Endothelial cell of umbilical vein (primary cell): Measurements from ENCODE around the gene MSMB. TPM values are rescaled to one million over a fixed set of nuclear protein-coding genes. Genes with fewer than 3 reads are reported as not detected.

Experiments used
- BruUV-seq: library from RNA; stranded (reverse); fragments of 400-500 nt; replicated peaks from 2 replicates; lab custom pipeline; 2021; lab: Mats Ljungman, UMichigan
- CTCF ChIA-PET: fragments of 300-600, 350-600 bp; sonication (Branson Sonifier 250); formaldehyde crosslinking; loops from one replicate; lab custom pipeline; 2021; ENCODE audit warnings: antibody characterized with exemption, inconsistent platforms; lab: Charles Lee
- POLR2A ChIA-PET: fragments of 300-600, 350-600 bp; sonication (Branson Sonifier 250); formaldehyde crosslinking; loops from one replicate; lab custom pipeline; 2021; ENCODE audit warnings: antibody characterized with exemption, inconsistent platforms; lab: Charles Lee
- DNase-seq: peaks from one replicate; pipeline ENCODE4 v3.0.0-alpha.2; 2011; ENCODE audit warnings: low read depth, low spot score
- FAIRE-seq: peaks from 2 replicates; lab custom pipeline; 2011; peaks lifted over from hg19 to GRCh38; lab: Jason Lieb, UNC
- H2AFZ ChIP-seq: 2 replicates; pipeline ENCODE4 v1.6.0; 2012; ENCODE audit warnings: low read depth, low read length, control low read depth, inconsistent platforms
- H3K27ac ChIP-seq: 2 replicates; pipeline ENCODE4 v1.5.1; 2011; ENCODE audit warnings: low read depth, mild to moderate bottlenecking, control low read depth, low read length, moderate library complexity; ENCODE audit not compliant: insufficient read depth
- H3K27me3 ChIP-seq, 2 experiments: 2 replicates each; pipeline versions ENCODE4 v1.6.0 to v1.6.1; 2011; ENCODE audit warnings: low read length in 2 of 2, mixed read lengths in 1 of 2; ENCODE audit not compliant: control insufficient read depth in 2 of 2, insufficient read depth in 2 of 2
- H3K36me3 ChIP-seq, 2 experiments: 2 replicates in 1 of 2; 3 replicates in 1 of 2; pipeline ENCODE4 v1.5.1; 2011; ENCODE audit warnings: low read length in 2 of 2, mild to moderate bottlenecking in 1 of 2, moderate library complexity in 1 of 2; ENCODE audit not compliant: control insufficient read depth in 2 of 2, insufficient read depth in 2 of 2; ENCODE audit errors: extremely low read depth in 1 of 2
- H3K4me1 ChIP-seq: 3 replicates; pipeline ENCODE4 v1.5.1; 2011; ENCODE audit warnings: mild to moderate bottlenecking, low read length; ENCODE audit not compliant: control insufficient read depth, insufficient read depth; ENCODE audit errors: extremely low read depth
- H3K4me2 ChIP-seq: 2 replicates; pipeline ENCODE4 v1.6.1; 2011; ENCODE audit warnings: low read length, control low read depth, mixed read lengths; ENCODE audit not compliant: insufficient read depth
- H3K4me3 ChIP-seq, 3 experiments: fragments of 200-600 bp in 1 of 3; sonication (generic), shearing (Covaris generic) in 1 of 3; replicated peaks in 1 of 3; 2 replicates each; pipeline ENCODE4 v1.5.1; 2011 to 2016; ENCODE audit warnings: control low read depth in 3 of 3, low read length in 3 of 3, mild to moderate bottlenecking in 2 of 3, inconsistent platforms in 1 of 3, low read depth in 1 of 3, moderate library complexity in 1 of 3; ENCODE audit not compliant: insufficient read depth in 1 of 3
- H3K79me2 ChIP-seq: 2 replicates; pipeline ENCODE4 v1.6.0; 2012; ENCODE audit warnings: low read length, inconsistent platforms; ENCODE audit not compliant: control insufficient read depth, insufficient read depth
- H3K9ac ChIP-seq: replicated peaks from 2 replicates; pipeline ENCODE3; 2011; ENCODE audit warnings: low read length, control low read depth; ENCODE audit not compliant: insufficient read depth; ENCODE audit errors: extremely low read depth
- H3K9me1 ChIP-seq: replicated peaks from 3 replicates; pipeline ENCODE4 v1.6.0; 2011; ENCODE audit warnings: mild to moderate bottlenecking, low read length; ENCODE audit not compliant: control insufficient read depth, insufficient read depth; ENCODE audit errors: extremely low read depth
- H3K9me3 ChIP-seq: replicated peaks from 2 replicates; pipeline ENCODE4 v1.5.1; 2012; ENCODE audit warnings: low read length, inconsistent platforms; ENCODE audit not compliant: control insufficient read depth, insufficient read depth
- H4K20me1 ChIP-seq: replicated peaks from 2 replicates; pipeline ENCODE3; 2011; ENCODE audit warnings: mild to moderate bottlenecking, low read length; ENCODE audit not compliant: control insufficient read depth, insufficient read depth; ENCODE audit errors: extremely low read depth
- EZH2 ChIP-seq: IDR thresholded peaks from 2 replicates; pipeline ENCODE4 v1.6.1; 2012; ENCODE audit warnings: borderline replicate concordance, low read depth, mild to moderate bottlenecking, moderate library complexity, low read length, inconsistent platforms; ENCODE audit not compliant: severe bottlenecking
- FOS ChIP-seq: IDR thresholded peaks from 2 replicates; pipeline ENCODE4 v1.6.1; 2011; ENCODE audit warnings: mild to moderate bottlenecking, low read length, moderate library complexity, borderline replicate concordance; ENCODE audit not compliant: insufficient read depth
- GATA2 ChIP-seq: IDR thresholded peaks from 2 replicates; pipeline ENCODE4 v1.7.0; 2011; ENCODE audit warnings: low read depth, mild to moderate bottlenecking, moderate library complexity, mixed read lengths, low read length; ENCODE audit not compliant: insufficient read length, insufficient read depth
- JUN ChIP-seq: IDR thresholded peaks from 2 replicates; pipeline ENCODE4 v1.6.1; 2011; ENCODE audit warnings: borderline replicate concordance, low read depth; ENCODE audit not compliant: insufficient read length, insufficient read depth
- MYC ChIP-seq: IDR thresholded peaks from one replicate; pipeline ENCODE4 v1.6.1; 2011; ENCODE audit warnings: mild to moderate bottlenecking, low read depth, low read length
- POLR2A ChIP-seq: IDR thresholded peaks from 2 replicates; pipeline ENCODE4 v1.6.1; 2012; ENCODE audit warnings: low read depth, mild to moderate bottlenecking, control low read depth, low read length
- POLR2AphosphoS5 ChIP-seq: IDR thresholded peaks from 2 replicates; pipeline ENCODE4 v1.6.1; 2012; ENCODE audit warnings: low read depth, mild to moderate bottlenecking, control low read depth, low read length, moderate library complexity; ENCODE audit not compliant: insufficient read depth
- dilution Hi-C: fragments of 300-500 bp; cut with MboI; formaldehyde crosslinking; loops from one replicate; pipeline ENCODE4 v1.15.0; 2019; ENCODE audit warnings: low sequenced_read_pairs; ENCODE audit not compliant: extremely low pct_ligation_motif_present
- intact Hi-C: fragments of 100-400 bp; cut with micrococcal nuclease; formaldehyde crosslinking; loops from one replicate; pipeline ENCODE4 v1.10.0; 2022
- polyA plus RNA-seq, 4 experiments: library from polyadenylated mRNA; depleted of rRNA in 3 of 4; stranded (reverse) in 3 of 4; unstranded in 1 of 4; fragments of >200 nt; gene quantifications; 2 replicates each; pipeline versions ENCODE4 v1.2.1 to v1.2.3, GENCODE V29; 2011 to 2012; ENCODE audit warnings: missing spikeins in 1 of 4
- total RNA-seq: library from RNA; stranded (reverse); gene quantifications from 2 replicates; pipeline ENCODE4 v1.2.3, GENCODE V29; 2021
- TF ChIP-seq, protein P1 (sequence below), 2 donors: IDR thresholded peaks; 1 replicate in 1 of 2; 2 replicates in 1 of 2; pipeline ENCODE4 v1.5.1; 2011; ENCODE audit warnings: low read length in 2 of 2, mild to moderate bottlenecking in 2 of 2, moderate library complexity in 2 of 2, control low read depth in 1 of 2, inconsistent platforms in 1 of 2, low read depth in 1 of 2; ENCODE audit not compliant: insufficient read depth in 1 of 2; ENCODE audit errors: extremely low read depth in 1 of 2
- TF ChIP-seq, protein P2 (sequence below): IDR thresholded peaks from 2 replicates; pipeline ENCODE4 v1.6.1; 2011; ENCODE audit not compliant: insufficient read depth, insufficient read length

MSMB gene
- total and polyA plus RNA-seq, 2 donors (not counting 3 experiments of a cell fraction or from before 2014, with no cell fraction given) = not detected

DNA sequence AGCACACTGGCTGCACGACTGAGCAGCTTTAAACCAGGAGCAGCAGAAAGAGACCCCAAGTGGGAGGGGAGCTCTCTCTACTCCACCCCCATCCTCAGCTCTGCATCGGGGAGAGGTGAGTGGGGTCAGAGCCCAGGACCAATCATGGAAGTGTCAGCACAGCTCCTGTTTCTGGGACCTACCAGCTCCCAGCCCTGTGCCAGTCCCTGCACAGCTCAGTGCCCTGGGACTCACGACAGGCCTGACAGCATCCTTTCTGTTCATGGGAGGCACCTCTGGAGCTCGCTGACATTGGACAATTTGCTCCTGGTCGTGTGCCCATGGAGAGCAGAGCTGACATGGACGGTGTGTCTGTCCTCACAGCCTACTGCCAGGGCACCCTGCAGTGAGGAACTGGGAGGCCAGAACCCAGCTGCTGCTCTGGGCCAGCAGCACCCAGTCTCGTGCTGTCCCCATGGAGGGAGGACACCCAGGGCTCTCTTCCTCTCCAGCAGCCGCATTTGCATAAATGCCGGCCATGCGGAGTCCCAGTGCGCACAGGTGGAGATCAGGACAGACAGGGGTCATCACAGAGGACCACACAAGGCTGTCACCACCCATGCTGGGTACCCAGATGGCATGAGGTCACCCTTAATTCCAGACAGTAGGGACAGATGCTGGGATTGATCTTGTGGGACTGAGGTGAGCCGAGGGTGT lies 45.9 kb upstream of the MSMB start:
- H3K4me2 ChIP-seq = no peak overlapping the region
- H3K9ac ChIP-seq = no peak overlapping the region
- FAIRE-seq (no peak), DNase-seq (no peak)
- H2AFZ ChIP-seq = no peak overlapping the region
- H3K9me1 ChIP-seq = no peaks in the 10 kb centered on the region
- H3K4me3 ChIP-seq = no peak overlapping the region
- intact Hi-C loops = no loop called here
- no peaks in the 10 kb centered on the region for H4K20me1 ChIP-seq
- H3K27me3 ChIP-seq = no peaks in the 10 kb centered on the region
- no peak for TF ChIP-seq EZH2
- TF ChIP-seq MYC = no peak
- TF ChIP-seq GATA2 = no peak
- TF ChIP-seq POLR2AphosphoS5 = no peak
- no peak for TF ChIP-seq JUN
- TF ChIP-seq, protein P1, sequence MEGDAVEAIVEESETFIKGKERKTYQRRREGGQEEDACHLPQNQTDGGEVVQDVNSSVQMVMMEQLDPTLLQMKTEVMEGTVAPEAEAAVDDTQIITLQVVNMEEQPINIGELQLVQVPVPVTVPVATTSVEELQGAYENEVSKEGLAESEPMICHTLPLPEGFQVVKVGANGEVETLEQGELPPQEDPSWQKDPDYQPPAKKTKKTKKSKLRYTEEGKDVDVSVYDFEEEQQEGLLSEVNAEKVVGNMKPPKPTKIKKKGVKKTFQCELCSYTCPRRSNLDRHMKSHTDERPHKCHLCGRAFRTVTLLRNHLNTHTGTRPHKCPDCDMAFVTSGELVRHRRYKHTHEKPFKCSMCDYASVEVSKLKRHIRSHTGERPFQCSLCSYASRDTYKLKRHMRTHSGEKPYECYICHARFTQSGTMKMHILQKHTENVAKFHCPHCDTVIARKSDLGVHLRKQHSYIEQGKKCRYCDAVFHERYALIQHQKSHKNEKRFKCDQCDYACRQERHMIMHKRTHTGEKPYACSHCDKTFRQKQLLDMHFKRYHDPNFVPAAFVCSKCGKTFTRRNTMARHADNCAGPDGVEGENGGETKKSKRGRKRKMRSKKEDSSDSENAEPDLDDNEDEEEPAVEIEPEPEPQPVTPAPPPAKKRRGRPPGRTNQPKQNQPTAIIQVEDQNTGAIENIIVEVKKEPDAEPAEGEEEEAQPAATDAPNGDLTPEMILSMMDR (IDR thresholded peaks at IDR 0.05; ENCODE audit: extremely low read depth in 1 of 2, insufficient read depth in 1 of 2, low read depth in 1 of 2, low read length in 2 of 2) = no peak
- TF ChIP-seq, protein P2, sequence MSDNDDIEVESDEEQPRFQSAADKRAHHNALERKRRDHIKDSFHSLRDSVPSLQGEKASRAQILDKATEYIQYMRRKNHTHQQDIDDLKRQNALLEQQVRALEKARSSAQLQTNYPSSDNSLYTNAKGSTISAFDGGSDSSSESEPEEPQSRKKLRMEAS = no peak
- no peak for TF ChIP-seq POLR2A
- no peak for TF ChIP-seq FOS
- peaks cover 7% of the 10 kb centered on the region for H3K4me1 ChIP-seq
- H3K9me3 ChIP-seq = no peaks in the 10 kb centered on the region
- H3K27ac ChIP-seq = no peak overlapping the region
- H3K36me3 ChIP-seq = no peaks in the 10 kb centered on the region
- CTCF ChIA-PET = no interaction called here
- dilution Hi-C loops = no loop called here
- POLR2A ChIA-PET = no interaction called here
- no peaks in the 10 kb centered on the region for H3K79me2 ChIP-seq
- BruUV-seq = no TSS peak
